Measurements from ENCODE around the gene NKRF. TPM values are rescaled to one million over a fixed set of nuclear protein-coding genes. Genes with fewer than 3 reads are reported as not detected.

NKRF gene
- total RNA-seq, 1 donor from 2014 or later, result 11.6 TPM

GRCh38 chrX:119573840-119574393 is 32.3 kb downstream of the NKRF start:
- Histone ChIP-seq H3K27ac (ENCODE audit: low read depth, low read length) (peak overlapping the region; percentile 75), H3K27me3 (ENCODE audit: insufficient read depth, low read length) (no peaks in the 10 kb centered on the region), H3K79me2 (ENCODE audit: insufficient read depth, low read length) (peaks cover 21% of the 10 kb centered on the region), H4K20me1 (ENCODE audit: insufficient read depth, low read length) (peaks cover 14% of the 10 kb centered on the region), H2AFZ (ENCODE audit: low read depth, low read length) (peak overlapping the region; percentile 60), H3K4me3 (ENCODE audit: insufficient read depth, low read depth, low read length) (peak overlapping the region; percentile 72), H3K4me1 (ENCODE audit: insufficient read depth, low read length) (no peaks in the 10 kb centered on the region), H3K9me3 (ENCODE audit: insufficient read depth, low read depth, low read length) (no peaks in the 10 kb centered on the region), H3K9ac (ENCODE audit: low read length) (peak overlapping the region; percentile 91), H3K4me2 (ENCODE audit: low read length) (peak overlapping the region; percentile 86), H3K36me3 (ENCODE audit: insufficient read depth, low read length) (peaks cover 3% of the 10 kb centered on the region)
- H3K4me3 Mint-ChIP-seq (ENCODE audit: unreplicated experiment), result peak overlapping the region; percentile 94
- no peaks in the 10 kb centered on the region for H3K36me3 Mint-ChIP-seq (ENCODE audit: low read depth, unreplicated experiment)
- TF ChIP-seq EZH2 (IDR thresholded peaks at IDR 0.05; ENCODE audit: insufficient read depth, low read length) (no peak), CTCF (IDR thresholded peaks at IDR 0.05; ENCODE audit: insufficient read depth, low read depth, low read length) (no peak)
- peaks cover 7% of the 10 kb centered on the region for H3K4me1 Mint-ChIP-seq (ENCODE audit: low read depth, unreplicated experiment)
- H3K27me3 Mint-ChIP-seq (ENCODE audit: low read depth, unreplicated experiment), result no peaks in the 10 kb centered on the region
- FAIRE-seq (no peak), DNase-seq (ENCODE audit: low read depth) (peak; percentile 31)
- H3K9me3 Mint-ChIP-seq (ENCODE audit: unreplicated experiment), result no peaks in the 10 kb centered on the region
- peak overlapping the region; percentile 98 for H3K27ac Mint-ChIP-seq (ENCODE audit: unreplicated experiment)

- H3K27ac Mint-ChIP-seq (ENCODE audit: unreplicated experiment), result no peak overlapping the region
- peak overlapping the region; percentile 72 for H3K4me3 ChIP-seq (ENCODE audit: insufficient read depth, low read depth, low read length)
- no peak overlapping the region for H2AFZ ChIP-seq (ENCODE audit: low read depth, low read length)
- no peaks in the 10 kb centered on the region for H3K9me3 ChIP-seq (ENCODE audit: insufficient read depth, low read depth, low read length)
- peaks cover 6% of the 10 kb centered on the region for H3K4me1 Mint-ChIP-seq (ENCODE audit: low read depth, unreplicated experiment)
- H3K9me3 Mint-ChIP-seq (ENCODE audit: unreplicated experiment), result no peaks in the 10 kb centered on the region
- no peaks in the 10 kb centered on the region for H3K4me1 ChIP-seq (ENCODE audit: insufficient read depth, low read length)
- H3K4me2 ChIP-seq (ENCODE audit: low read length), result peak overlapping the region; percentile 86
- no peaks in the 10 kb centered on the region for H3K36me3 Mint-ChIP-seq (ENCODE audit: low read depth, unreplicated experiment)
- no peaks in the 10 kb centered on the region for H3K27me3 ChIP-seq (ENCODE audit: insufficient read depth, low read length)
- FAIRE-seq, result no peak
- no peak overlapping the region for H3K9ac ChIP-seq (ENCODE audit: low read length)
- H3K4me3 Mint-ChIP-seq (ENCODE audit: unreplicated experiment), result peak overlapping the region; percentile 94
- H3K27me3 Mint-ChIP-seq (ENCODE audit: low read depth, unreplicated experiment), result no peaks in the 10 kb centered on the region
- no peak for DNase-seq (ENCODE audit: low read depth)
- H3K36me3 ChIP-seq (ENCODE audit: insufficient read depth, low read length), result peaks cover 3% of the 10 kb centered on the region
- H4K20me1 ChIP-seq (ENCODE audit: insufficient read depth, low read length), result peaks cover 14% of the 10 kb centered on the region
- H3K79me2 ChIP-seq (ENCODE audit: insufficient read depth, low read length), result peaks cover 21% of the 10 kb centered on the region
- no peak overlapping the region for H3K27ac ChIP-seq (ENCODE audit: low read depth, low read length)
- no peak for TF ChIP-seq EZH2 (IDR thresholded peaks at IDR 0.05; ENCODE audit: insufficient read depth, low read length)
- no peak for TF ChIP-seq CTCF (IDR thresholded peaks at IDR 0.05; ENCODE audit: insufficient read depth, low read depth, low read length)
These were observed 33.0 kb downstream of the NKRF start for GRCh38 chrX:119573222-119573621.

GRCh38 chrX:119570351-119570835 is 35.8 kb downstream of the NKRF start:
- no peak overlapping the region for H3K27ac Mint-ChIP-seq (ENCODE audit: unreplicated experiment)
- DNase-seq (ENCODE audit: low read depth) (no peak), FAIRE-seq (peak; percentile 9)
- H3K27me3 Mint-ChIP-seq (ENCODE audit: low read depth, unreplicated experiment), result no peaks in the 10 kb centered on the region
- TF ChIP-seq CTCF (IDR thresholded peaks at IDR 0.05; ENCODE audit: insufficient read depth, low read depth, low read length), result no peak
- no peak for TF ChIP-seq EZH2 (IDR thresholded peaks at IDR 0.05; ENCODE audit: insufficient read depth, low read length)
- Histone ChIP-seq H2AFZ (ENCODE audit: low read depth, low read length) (no peak overlapping the region), H4K20me1 (ENCODE audit: insufficient read depth, low read length) (peaks cover 3% of the 10 kb centered on the region), H3K36me3 (ENCODE audit: insufficient read depth, low read length) (no peaks in the 10 kb centered on the region), H3K27me3 (ENCODE audit: insufficient read depth, low read length) (no peaks in the 10 kb centered on the region), H3K9ac (ENCODE audit: low read length) (no peak overlapping the region), H3K79me2 (ENCODE audit: insufficient read depth, low read length) (peaks cover 7% of the 10 kb centered on the region), H3K4me1 (ENCODE audit: insufficient read depth, low read length) (no peaks in the 10 kb centered on the region), H3K27ac (ENCODE audit: low read depth, low read length) (no peak overlapping the region), H3K9me3 (ENCODE audit: insufficient read depth, low read depth, low read length) (no peaks in the 10 kb centered on the region), H3K4me3 (ENCODE audit: insufficient read depth, low read depth, low read length) (no peak overlapping the region), H3K4me2 (ENCODE audit: low read length) (no peak overlapping the region)
- no peaks in the 10 kb centered on the region for H3K9me3 Mint-ChIP-seq (ENCODE audit: unreplicated experiment)
- H3K36me3 Mint-ChIP-seq (ENCODE audit: low read depth, unreplicated experiment), result no peaks in the 10 kb centered on the region
- H3K4me1 Mint-ChIP-seq (ENCODE audit: low read depth, unreplicated experiment), result no peaks in the 10 kb centered on the region
- no peak overlapping the region for H3K4me3 Mint-ChIP-seq (ENCODE audit: unreplicated experiment)

Measured in astrocyte (in vitro differentiated cells and primary cell).